ENCODE data around the gene WBP2. TPM values are rescaled to one million over a fixed set of nuclear protein-coding genes. Genes with fewer than 3 reads are reported as not detected.

WBP2 gene
- total and polyA plus RNA-seq, 9 of the 15 experiments (the other 6 are each of a cell fraction or from before 2014, with no cell fraction given): 2.2 to 74.3 (median 20.0) TPM

GRCh38 chr17:75845058-75845711 lies 9.9 kb downstream of the WBP2 start (continued):
- TF ChIP-seq ESRRA (IDR thresholded peaks at IDR 0.05; ENCODE audit: borderline replicate concordance, low read depth): peak; percentile 67; the same call in 1 of the 2 replicates
- TF ChIP-seq HMG20A (CRISPR knock-in tag; conservative IDR thresholded peaks at IDR 0.05): no peak
- peak in 1 of 2 experiments; percentile 70; a peak in 1 of 3 replicates for TF ChIP-seq CBX3 (IDR thresholded peaks at IDR 0.05; ENCODE audit: borderline replicate concordance in 1 of 2, low read length in 2 of 2)
- peak; percentile 91; the same call in 1 of the 2 replicates for TF ChIP-seq NR1H2 (CRISPR knock-in tag; IDR thresholded peaks at IDR 0.05)
- TF ChIP-seq ZBTB2 (IDR thresholded peaks at IDR 0.05): peak; percentile 77; the same call in 1 of the 2 replicates
- peak; percentile 54 to 76 for TF ChIP-seq RAD21 (CRISPR knock-in tag; conservative IDR thresholded peaks at IDR 0.05 in 1 of 2, IDR thresholded peaks at IDR 0.05 in 1 of 2)
- peak; percentile 83 for TF ChIP-seq MYC (IDR thresholded peaks at IDR 0.05; ENCODE audit: low read depth, low read length)
- TF ChIP-seq MYC (CRISPR knock-in tag; IDR thresholded peaks at IDR 0.05; ENCODE audit: borderline replicate concordance, low read depth): peak; percentile 50; the same call in 1 of the 2 replicates
- TF ChIP-seq TFAM (CRISPR knock-in tag; conservative IDR thresholded peaks at IDR 0.05): no peak
- TF ChIP-seq ZBTB17 (CRISPR knock-in tag; IDR thresholded peaks at IDR 0.05): peak; percentile 72
- peak; percentile 68; the same call in 1 of the 2 replicates for TF ChIP-seq SP1 (CRISPR knock-in tag; IDR thresholded peaks at IDR 0.05)
- no peak for TF ChIP-seq CREB3 (tag; conservative IDR thresholded peaks at IDR 0.05; ENCODE audit: low read depth)
- TF ChIP-seq CREB5 (CRISPR knock-in tag; IDR thresholded peaks at IDR 0.05): no peak
- 0 out of 2 replicates have a peak, but pooled peaks have one; percentile 31 for TF ChIP-seq FOXK1 (CRISPR knock-in tag; IDR thresholded peaks at IDR 0.05; ENCODE audit: borderline replicate concordance)
- TF ChIP-seq MYNN (IDR thresholded peaks at IDR 0.05): peak; percentile 80; the same call in 1 of the 2 replicates
- no peak for TF ChIP-seq MYNN (CRISPR knock-in tag; IDR thresholded peaks at IDR 0.05)
- no peak for TF ChIP-seq TAF7 (tag; IDR thresholded peaks at IDR 0.05)
- peak; percentile 88 for TF ChIP-seq ZBTB9 (CRISPR knock-in tag; IDR thresholded peaks at IDR 0.05)
- TF ChIP-seq POLR2A (conservative IDR thresholded peaks at IDR 0.05): peak; percentile 68
- TF ChIP-seq TARDBP (IDR thresholded peaks at IDR 0.05): peak; percentile 84; the same call in 1 of the 2 replicates
- peak; percentile 45; the same call in 1 of the 2 replicates for TF ChIP-seq TCF3 (CRISPR knock-in tag; IDR thresholded peaks at IDR 0.05)
- TF ChIP-seq CBFA2T3 (IDR thresholded peaks at IDR 0.05): peak; percentile 65
- TF ChIP-seq HNRNPUL1 (IDR thresholded peaks at IDR 0.05; ENCODE audit: low read length): no peak
- no peak for TF ChIP-seq ZSCAN32 (CRISPR knock-in tag; IDR thresholded peaks at IDR 0.05)
- TF ChIP-seq SUPT5H (IDR thresholded peaks at IDR 0.05): peak; percentile 59
- TF ChIP-seq ELF2 (CRISPR knock-in tag; IDR thresholded peaks at IDR 0.05): peak; percentile 83

Measured in K562 (cell line).